HepG2 (cell line): ENCODE results near the gene CABLES2. TPM values are rescaled to one million over a fixed set of nuclear protein-coding genes. Genes with fewer than 3 reads are reported as not detected.

Source experiments
- DMAP1 ChIP-seq: IDR thresholded peaks from 2 replicates; pipeline ENCODE4 v1.6.1; 2016
- FOXP1 ChIP-seq, 2 experiments: fragments of 450-650 bp in 1 of 2; IDR thresholded peaks; 2 replicates each; pipeline ENCODE4 v1.6.1; 2017 to 2018; ENCODE audit warnings: antibody characterized with exemption in 1 of 2
- HNF4A ChIP-seq: sonication (generic); formaldehyde crosslinking; IDR thresholded peaks from 2 replicates; pipeline ENCODE4 v1.4.0; 2020; ENCODE audit warnings: missing genetic modification reagents
- HOXA5 ChIP-seq: sonication (generic); formaldehyde crosslinking; IDR thresholded peaks from 2 replicates; pipeline ENCODE4 v1.4.0; 2020; ENCODE audit warnings: missing genetic modification reagents
- MED13 ChIP-seq: sonication (generic); formaldehyde crosslinking; IDR thresholded peaks from 2 replicates; pipeline ENCODE4 v1.5.0; 2020; ENCODE audit warnings: missing genetic modification reagents
- PHF20 ChIP-seq: sonication (generic); formaldehyde crosslinking; IDR thresholded peaks from 2 replicates; pipeline ENCODE4 v1.5.0; 2020; ENCODE audit warnings: mild to moderate bottlenecking, missing genetic modification reagents
- SATB2 ChIP-seq: sonication (generic); formaldehyde crosslinking; IDR thresholded peaks from 2 replicates; pipeline ENCODE4 v1.5.0; 2020; ENCODE audit warnings: missing genetic modification reagents
- XBP1 ChIP-seq: sonication (generic); formaldehyde crosslinking; IDR thresholded peaks from 2 replicates; pipeline ENCODE4 v1.5.0; 2020; ENCODE audit warnings: missing genetic modification reagents
- ZBTB3 ChIP-seq: sonication (generic); formaldehyde crosslinking; IDR thresholded peaks from 2 replicates; pipeline ENCODE4 v1.4.0; 2020; ENCODE audit warnings: low read depth, mild to moderate bottlenecking, moderate library complexity, missing genetic modification reagents, borderline replicate concordance
- ZNF329 ChIP-seq: sonication (generic); formaldehyde crosslinking; IDR thresholded peaks from 2 replicates; pipeline ENCODE4 v1.9.0; 2021; ENCODE audit warnings: low read depth, mild to moderate bottlenecking, missing genetic modification reagents
- ZNF484 ChIP-seq: sonication (generic); formaldehyde crosslinking; IDR thresholded peaks from 2 replicates; pipeline ENCODE4 v1.5.1; 2020; ENCODE audit warnings: mild to moderate bottlenecking, low read depth, missing genetic modification reagents, borderline replicate concordance
- ZNF652 ChIP-seq: IDR thresholded peaks from 2 replicates; pipeline ENCODE4 v1.6.1; 2016; ENCODE audit warnings: low read depth, borderline replicate concordance
- ZNF713 ChIP-seq: sonication (generic); formaldehyde crosslinking; IDR thresholded peaks from 2 replicates; pipeline ENCODE4 v1.4.0; 2020; ENCODE audit warnings: mild to moderate bottlenecking, missing genetic modification reagents
- ZNF749 ChIP-seq: sonication (generic); formaldehyde crosslinking; IDR thresholded peaks from 2 replicates; pipeline ENCODE4 v1.8.0; 2022; ENCODE audit warnings: mild to moderate bottlenecking, missing genetic modification reagents, moderate library complexity, borderline replicate concordance
- polyA plus RNA-seq, 8 experiments: library from polyadenylated mRNA; depleted of rRNA in 3 of 8; stranded (reverse) in 7 of 8; unstranded in 1 of 8; fragments of >200 nt; fragmentation: Illumina TruSeq in 4 of 8; extraction: Trizol in 4 of 8; gene quantifications; 2 replicates each; pipeline versions ENCODE4 v1.2.1 to v1.2.3, GENCODE V29; 2011 to 2016; ENCODE audit warnings: low read depth in 4 of 8, missing spikeins in 1 of 8, mixed read lengths in 1 of 8; ENCODE audit not compliant: insufficient read depth in 1 of 8
- total RNA-seq, 5 experiments: library from RNA; depleted of rRNA; stranded (reverse); fragments of >200 nt; fragmentation: Illumina TruSeq; extraction: Trizol; gene quantifications; 2 replicates each; pipeline ENCODE4 v1.2.3, GENCODE V29; 2016; ENCODE audit warnings: low read depth in 1 of 5
- TF ChIP-seq, protein P1 (sequence below), 2 experiments: sonication (generic) in 1 of 2; formaldehyde crosslinking in 1 of 2; IDR thresholded peaks; 2 replicates each; pipeline versions ENCODE4 v1.6.1 to v1.9.0; 2014 to 2022; ENCODE audit warnings: antibody characterized with exemption in 1 of 2, borderline replicate concordance in 1 of 2, inconsistent platforms in 1 of 2, low read depth in 1 of 2, missing genetic modification reagents in 1 of 2
- TF ChIP-seq, protein P2 (sequence below): sonication (generic); formaldehyde crosslinking; IDR thresholded peaks from 2 replicates; pipeline ENCODE4 v1.4.0; 2020; ENCODE audit warnings: missing genetic modification reagents, borderline replicate concordance
- TF ChIP-seq, protein P3 (sequence below): sonication (generic); formaldehyde crosslinking; IDR thresholded peaks from 2 replicates; pipeline ENCODE4 v1.4.0; 2020; ENCODE audit warnings: missing genetic modification reagents

CABLES2 gene
- total and polyA plus RNA-seq, 2 of the 13 experiments (the other 11 are each of a cell fraction or from before 2014, with no cell fraction given), result 5.2 to 9.7 TPM

DNA sequence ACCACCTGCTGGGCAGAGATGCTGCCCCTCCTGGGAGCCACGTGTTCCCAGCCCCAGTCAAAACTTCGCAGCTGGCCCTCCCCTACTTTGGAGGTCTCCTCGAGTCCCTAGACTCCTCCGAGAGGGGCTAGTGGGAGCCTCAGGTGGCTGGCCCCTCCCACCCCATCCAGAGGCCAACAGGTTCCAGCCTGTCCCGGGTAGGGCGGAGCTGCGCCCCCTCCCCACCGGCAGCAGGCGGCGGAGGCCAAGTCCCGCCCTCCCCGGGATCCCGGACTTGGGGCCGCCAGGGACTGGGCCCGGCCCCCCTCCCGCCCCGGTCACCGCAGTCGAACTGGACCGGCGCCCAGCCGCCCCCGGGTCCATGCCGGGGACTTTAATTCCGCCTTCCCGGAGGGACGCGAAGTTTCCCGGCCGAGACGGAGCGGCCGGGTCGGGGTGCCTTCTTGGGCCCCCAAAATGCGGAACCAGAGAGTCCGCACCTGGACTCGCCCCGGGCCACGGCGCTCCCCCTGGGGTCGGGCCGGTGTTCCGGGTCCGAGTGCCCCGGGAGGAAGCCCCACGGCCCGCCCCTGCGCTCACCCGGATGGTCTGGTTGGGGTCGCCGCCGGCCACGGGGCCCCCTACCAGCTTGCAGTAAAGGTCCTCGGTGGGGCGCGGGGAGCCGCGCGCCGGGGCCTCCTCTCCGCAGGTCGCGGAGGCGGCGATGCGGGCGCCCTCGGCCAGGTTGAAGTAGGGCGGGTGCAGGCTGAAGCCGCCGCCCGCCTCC is 40.5 kb downstream of the CABLES2 start (continued):
- TF ChIP-seq, protein P1, sequence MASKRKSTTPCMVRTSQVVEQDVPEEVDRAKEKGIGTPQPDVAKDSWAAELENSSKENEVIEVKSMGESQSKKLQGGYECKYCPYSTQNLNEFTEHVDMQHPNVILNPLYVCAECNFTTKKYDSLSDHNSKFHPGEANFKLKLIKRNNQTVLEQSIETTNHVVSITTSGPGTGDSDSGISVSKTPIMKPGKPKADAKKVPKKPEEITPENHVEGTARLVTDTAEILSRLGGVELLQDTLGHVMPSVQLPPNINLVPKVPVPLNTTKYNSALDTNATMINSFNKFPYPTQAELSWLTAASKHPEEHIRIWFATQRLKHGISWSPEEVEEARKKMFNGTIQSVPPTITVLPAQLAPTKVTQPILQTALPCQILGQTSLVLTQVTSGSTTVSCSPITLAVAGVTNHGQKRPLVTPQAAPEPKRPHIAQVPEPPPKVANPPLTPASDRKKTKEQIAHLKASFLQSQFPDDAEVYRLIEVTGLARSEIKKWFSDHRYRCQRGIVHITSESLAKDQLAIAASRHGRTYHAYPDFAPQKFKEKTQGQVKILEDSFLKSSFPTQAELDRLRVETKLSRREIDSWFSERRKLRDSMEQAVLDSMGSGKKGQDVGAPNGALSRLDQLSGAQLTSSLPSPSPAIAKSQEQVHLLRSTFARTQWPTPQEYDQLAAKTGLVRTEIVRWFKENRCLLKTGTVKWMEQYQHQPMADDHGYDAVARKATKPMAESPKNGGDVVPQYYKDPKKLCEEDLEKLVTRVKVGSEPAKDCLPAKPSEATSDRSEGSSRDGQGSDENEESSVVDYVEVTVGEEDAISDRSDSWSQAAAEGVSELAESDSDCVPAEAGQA (IDR thresholded peaks at IDR 0.05; ENCODE audit: low read depth), result no peak
- TF ChIP-seq, protein P1 (CRISPR knock-in tag; IDR thresholded peaks at IDR 0.05; ENCODE audit: borderline replicate concordance), result peak; percentile 76; the same call in 1 of the 2 replicates
- TF ChIP-seq HNF4A (CRISPR knock-in tag) (peak; percentile 43; the same call in 1 of the 2 replicates), ZNF713 (CRISPR knock-in tag) (no peak), ZNF484 (CRISPR knock-in tag) (no peak), MED13 (no peak), DMAP1 (CRISPR knock-in tag) (peak; percentile 45; the same call in 1 of the 2 replicates), FOXP1 (IDR thresholded peaks at IDR 0.05) (no peak), FOXP1 (CRISPR knock-in tag; IDR thresholded peaks at IDR 0.05) (no peak), XBP1 (CRISPR knock-in tag) (no peak), ZNF749 (CRISPR knock-in tag) (no peak), PHF20 (CRISPR knock-in tag) (peak; percentile 57), ZNF652 (CRISPR knock-in tag) (no peak), ZNF329 (CRISPR knock-in tag) (0 out of 2 replicates have a peak, but pooled peaks have one; percentile 4), SATB2 (CRISPR knock-in tag) (0 out of 2 replicates have a peak, but pooled peaks have one; percentile 55), HOXA5 (CRISPR knock-in tag) (peak; percentile 78; the same call in 1 of the 2 replicates), ZBTB3 (CRISPR knock-in tag) (no peak)
- TF ChIP-seq, protein P2, sequence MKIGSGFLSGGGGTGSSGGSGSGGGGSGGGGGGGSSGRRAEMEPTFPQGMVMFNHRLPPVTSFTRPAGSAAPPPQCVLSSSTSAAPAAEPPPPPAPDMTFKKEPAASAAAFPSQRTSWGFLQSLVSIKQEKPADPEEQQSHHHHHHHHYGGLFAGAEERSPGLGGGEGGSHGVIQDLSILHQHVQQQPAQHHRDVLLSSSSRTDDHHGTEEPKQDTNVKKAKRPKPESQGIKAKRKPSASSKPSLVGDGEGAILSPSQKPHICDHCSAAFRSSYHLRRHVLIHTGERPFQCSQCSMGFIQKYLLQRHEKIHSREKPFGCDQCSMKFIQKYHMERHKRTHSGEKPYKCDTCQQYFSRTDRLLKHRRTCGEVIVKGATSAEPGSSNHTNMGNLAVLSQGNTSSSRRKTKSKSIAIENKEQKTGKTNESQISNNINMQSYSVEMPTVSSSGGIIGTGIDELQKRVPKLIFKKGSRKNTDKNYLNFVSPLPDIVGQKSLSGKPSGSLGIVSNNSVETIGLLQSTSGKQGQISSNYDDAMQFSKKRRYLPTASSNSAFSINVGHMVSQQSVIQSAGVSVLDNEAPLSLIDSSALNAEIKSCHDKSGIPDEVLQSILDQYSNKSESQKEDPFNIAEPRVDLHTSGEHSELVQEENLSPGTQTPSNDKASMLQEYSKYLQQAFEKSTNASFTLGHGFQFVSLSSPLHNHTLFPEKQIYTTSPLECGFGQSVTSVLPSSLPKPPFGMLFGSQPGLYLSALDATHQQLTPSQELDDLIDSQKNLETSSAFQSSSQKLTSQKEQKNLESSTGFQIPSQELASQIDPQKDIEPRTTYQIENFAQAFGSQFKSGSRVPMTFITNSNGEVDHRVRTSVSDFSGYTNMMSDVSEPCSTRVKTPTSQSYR (CRISPR knock-in tag), result peak; percentile 34; the same call in 1 of the 2 replicates
- TF ChIP-seq, protein P3, sequence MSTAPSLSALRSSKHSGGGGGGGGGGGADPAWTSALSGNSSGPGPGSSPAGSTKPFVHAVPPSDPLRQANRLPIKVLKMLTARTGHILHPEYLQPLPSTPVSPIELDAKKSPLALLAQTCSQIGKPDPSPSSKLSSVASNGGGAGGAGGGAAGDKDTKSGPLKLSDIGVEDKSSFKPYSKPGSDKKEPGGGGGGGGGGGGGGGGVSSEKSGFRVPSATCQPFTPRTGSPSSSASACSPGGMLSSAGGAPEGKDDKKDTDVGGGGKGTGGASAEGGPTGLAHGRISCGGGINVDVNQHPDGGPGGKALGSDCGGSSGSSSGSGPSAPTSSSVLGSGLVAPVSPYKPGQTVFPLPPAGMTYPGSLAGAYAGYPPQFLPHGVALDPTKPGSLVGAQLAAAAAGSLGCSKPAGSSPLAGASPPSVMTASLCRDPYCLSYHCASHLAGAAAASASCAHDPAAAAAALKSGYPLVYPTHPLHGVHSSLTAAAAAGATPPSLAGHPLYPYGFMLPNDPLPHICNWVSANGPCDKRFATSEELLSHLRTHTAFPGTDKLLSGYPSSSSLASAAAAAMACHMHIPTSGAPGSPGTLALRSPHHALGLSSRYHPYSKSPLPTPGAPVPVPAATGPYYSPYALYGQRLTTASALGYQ (CRISPR knock-in tag), result peak; percentile 59
